GM12801 (cell line): ENCODE data around the gene PKDCC.

Experiments
- CTCF ChIP-seq: IDR thresholded peaks from one replicate; pipeline ENCODE4 v1.5.1; 2011; ENCODE audit warnings: control low read depth; ENCODE audit not compliant: insufficient read length; ENCODE audit errors: extremely low read depth

Gene PKDCC

GRCh38 chr2:42031281-42032223 is 16.3 kb upstream of the PKDCC start:
- no peak for TF ChIP-seq CTCF

- no peak for TF ChIP-seq CTCF
These were observed 15.6 kb upstream of the PKDCC start for GRCh38 chr2:42032224-42032620.

- TF ChIP-seq CTCF, result no peak
These were observed 15.1 kb upstream of the PKDCC start for GRCh38 chr2:42032745-42033144.

- TF ChIP-seq CTCF, result no peak
These were observed 12.6 kb upstream of the PKDCC start for GRCh38 chr2:42035241-42035640.

GRCh38 chr2:42036413-42036812 is 11.4 kb upstream of the PKDCC start:
- no peak for TF ChIP-seq CTCF

GRCh38 chr2:42036940-42037339 is 10.9 kb upstream of the PKDCC start:
- no peak for TF ChIP-seq CTCF

- TF ChIP-seq CTCF, result no peak
These were observed 7.1 kb upstream of the PKDCC start for GRCh38 chr2:42040643-42041278.
